GM23338 (cell line): ENCODE data around the gene COL4A1. TPM values are rescaled to one million over a fixed set of nuclear protein-coding genes. Genes with fewer than 3 reads are reported as not detected.

ENCODE experiments used
- ATAC-seq: fragments of 200-7000 bp; cut with Tn5 transposase; 3 replicates; pipeline ENCODE4 v1.9.1; 2020
- DNase-seq: peaks from one replicate; pipeline ENCODE4 v3.0.0-alpha.2; 2015; ENCODE audit warnings: low spot score
- H2AFZ ChIP-seq: fragments of 200-600 bp; sonication (generic); 2 replicates; pipeline ENCODE4 v1.8.0; 2016; ENCODE audit warnings: antibody characterized with exemption, mild to moderate bottlenecking, moderate library complexity
- H3F3A ChIP-seq: fragments of 200-600 bp; sonication (generic); replicated peaks from 2 replicates; pipeline ENCODE4 v1.8.0; 2017; ENCODE audit warnings: antibody characterized with exemption, mixed run types, low read depth
- H3K27ac ChIP-seq: fragments of 200-600 bp; sonication (generic); 2 replicates; pipeline ENCODE4 v1.6.1; 2016; ENCODE audit warnings: low read depth
- H3K27me3 ChIP-seq: fragments of 200-600 bp; sonication (generic); 2 replicates; pipeline ENCODE4 v1.8.0; 2016; ENCODE audit warnings: mild to moderate bottlenecking, mixed run types, moderate library complexity; ENCODE audit not compliant: insufficient read depth
- H3K36me3 ChIP-seq: fragments of 200-600 bp; sonication (generic); 2 replicates; pipeline ENCODE4 v1.8.0; 2016; ENCODE audit warnings: mild to moderate bottlenecking; ENCODE audit not compliant: insufficient read depth
- H3K4me1 ChIP-seq: fragments of 200-600 bp; sonication (generic); 2 replicates; pipeline ENCODE4 v1.8.0; 2016; ENCODE audit warnings: mild to moderate bottlenecking, moderate library complexity; ENCODE audit not compliant: insufficient read depth
- H3K4me2 ChIP-seq: fragments of 200-600 bp; sonication (generic); 2 replicates; pipeline ENCODE4 v1.7.1; 2017; ENCODE audit warnings: mixed run types
- H3K4me3 ChIP-seq: fragments of 200-600 bp; sonication (generic); 2 replicates; pipeline ENCODE4 v1.6.1; 2016; ENCODE audit warnings: mixed run types
- H3K79me2 ChIP-seq: fragments of 200-600 bp; sonication (generic); replicated peaks from 2 replicates; pipeline ENCODE4 v1.8.0; 2017; ENCODE audit warnings: mild to moderate bottlenecking; ENCODE audit not compliant: insufficient read depth
- H3K9me2 ChIP-seq: fragments of 200-600 bp; sonication (generic); 2 replicates; pipeline ENCODE4 v1.8.0; 2017; ENCODE audit not compliant: insufficient read depth
- H4K20me1 ChIP-seq: fragments of 200-600 bp; sonication (generic); replicated peaks from 2 replicates; pipeline ENCODE4 v1.8.0; 2017; ENCODE audit warnings: mild to moderate bottlenecking; ENCODE audit not compliant: insufficient read depth
- H3K27ac Mint-ChIP-seq: 2 replicates; pipeline ENCODE4 v1.8.0; 2020; ENCODE audit warnings: inconsistent platforms, mild to moderate bottlenecking, moderate library complexity, mixed read lengths
- H3K27me3 Mint-ChIP-seq: 3 replicates; pipeline ENCODE4 v1.8.0; 2022; ENCODE audit warnings: low read depth, mild to moderate bottlenecking, moderate library complexity, mixed read lengths, inconsistent platforms; ENCODE audit not compliant: insufficient read depth, poor library complexity
- H3K36me3 Mint-ChIP-seq: 3 replicates; pipeline ENCODE4 v1.8.0; 2021; ENCODE audit warnings: low read depth, mild to moderate bottlenecking, inconsistent platforms, moderate library complexity, mixed read lengths
- H3K4me1 Mint-ChIP-seq: 3 replicates; pipeline ENCODE4 v1.8.0; 2020; ENCODE audit warnings: mild to moderate bottlenecking, inconsistent platforms, mixed read lengths
- H3K4me3 Mint-ChIP-seq: 3 replicates; pipeline ENCODE4 v1.8.0; 2021; ENCODE audit warnings: moderate library complexity, mild to moderate bottlenecking, inconsistent platforms, mixed read lengths
- H3K9me3 Mint-ChIP-seq: 3 replicates; pipeline ENCODE4 v1.8.0; 2020; ENCODE audit warnings: moderate library complexity, mild to moderate bottlenecking, inconsistent platforms, mixed read lengths
- CREB1 ChIP-seq: fragments of 250-450 bp; sonication (Bioruptor Pico); IDR thresholded peaks from 2 replicates; pipeline ENCODE4 v1.5.0; 2020; ENCODE audit warnings: low read depth, mild to moderate bottlenecking, moderate library complexity
- CTCF ChIP-seq, 2 experiments: fragments of 200-600 bp in 1 of 2; sonication (generic) in 1 of 2; conservative IDR thresholded peaks; 2 replicates each; pipeline versions ENCODE4 v1.5.1 to v1.6.1; 2016 to 2017; ENCODE audit warnings: antibody characterized with exemption in 2 of 2, low read depth in 2 of 2, mild to moderate bottlenecking in 2 of 2, moderate library complexity in 1 of 2
- ETS1 ChIP-seq: IDR thresholded peaks from 2 replicates; pipeline ENCODE4 v1.6.1; 2016; ENCODE audit warnings: antibody characterized with exemption
- EZH2phosphoT487 ChIP-seq: fragments of 200-600 bp; sonication (generic); IDR thresholded peaks from one replicate; pipeline ENCODE4 v1.8.1; 2018; ENCODE audit warnings: antibody characterized with exemption; ENCODE audit not compliant: unreplicated experiment
- JUNB ChIP-seq: IDR thresholded peaks from one replicate; pipeline ENCODE4 v1.6.1; 2016; ENCODE audit warnings: antibody characterized with exemption; ENCODE audit not compliant: unreplicated experiment
- NANOG ChIP-seq: IDR thresholded peaks from 2 replicates; pipeline ENCODE4 v1.6.1; 2016; ENCODE audit warnings: antibody characterized with exemption, borderline replicate concordance
- POLR2AphosphoS5 ChIP-seq: IDR thresholded peaks from 2 replicates; pipeline ENCODE4 v1.6.1; 2016; ENCODE audit warnings: antibody characterized with exemption, low read depth
- STAT1 ChIP-seq: IDR thresholded peaks from one replicate; pipeline ENCODE4 v1.6.1; 2016; ENCODE audit warnings: antibody characterized with exemption; ENCODE audit not compliant: unreplicated experiment
- ZNF114 ChIP-seq: fragments of 250-450 bp; sonication (Bioruptor Pico); IDR thresholded peaks from 2 replicates; pipeline ENCODE4 v1.5.0; 2020; ENCODE audit warnings: mild to moderate bottlenecking, moderate library complexity
- ZNF331 ChIP-seq: fragments of 250-450 bp; sonication (Bioruptor Pico); IDR thresholded peaks from 2 replicates; pipeline ENCODE4 v1.5.0; 2020; ENCODE audit warnings: low read depth, mild to moderate bottlenecking, moderate library complexity
- polyA plus RNA-seq: library from polyadenylated mRNA; unstranded; fragments of >200 nt; fragmentation: Nextera tagmentation; extraction: Ambion mirVana; gene quantifications from 2 replicates; pipeline ENCODE4 v1.2.1, GENCODE V29; 2016
- total RNA-seq: library from RNA; depleted of rRNA; stranded (reverse); fragments of >200 nt; shearing (Covaris generic); gene quantifications from 2 replicates; pipeline ENCODE4 v1.2.3, GENCODE V29; 2014
- TF ChIP-seq, protein P1 (sequence below): IDR thresholded peaks from one replicate; pipeline ENCODE4 v1.6.1; 2018; ENCODE audit warnings: antibody characterized with exemption; ENCODE audit not compliant: unreplicated experiment

COL4A1 gene
- total and polyA plus RNA-seq, 2 experiments from 2014 or later = 39.1 to 110 TPM

DNA sequence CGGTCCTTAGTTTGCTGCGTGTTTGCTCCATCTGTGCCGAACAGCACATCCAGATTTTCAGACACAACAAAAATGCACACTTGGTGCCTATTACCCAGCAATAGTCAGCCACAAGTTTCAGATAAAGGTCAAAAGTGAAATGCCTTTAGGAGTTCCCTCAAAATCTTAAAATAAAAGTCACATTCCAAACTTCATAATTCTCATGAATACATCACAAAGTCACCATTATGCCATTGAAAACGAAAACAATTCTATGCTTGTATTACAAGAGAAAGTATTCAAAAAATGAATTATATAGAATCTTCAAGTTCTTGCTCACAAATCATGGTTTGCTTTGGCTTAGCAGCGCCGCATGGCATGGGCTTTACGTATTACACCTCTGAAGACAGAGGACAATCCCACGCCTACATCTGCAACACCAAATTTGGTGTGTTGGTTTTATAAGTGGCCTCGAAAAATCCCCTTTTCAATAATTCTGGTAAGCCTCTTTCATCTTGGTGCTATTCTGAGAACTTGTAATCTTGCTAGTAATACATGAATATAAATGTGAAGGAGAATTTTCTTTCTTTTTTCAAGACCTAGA, 26.6 kb downstream of the COL4A1 start (continued):
- TF ChIP-seq CTCF (conservative IDR thresholded peaks at IDR 0.05; ENCODE audit: low read depth in 2 of 2) = no peak
- TF ChIP-seq CREB1 (CRISPR knock-in tag) = no peak
- TF ChIP-seq ZNF114 (CRISPR knock-in tag) = no peak
- TF ChIP-seq ZNF331 = no peak
- no peak for TF ChIP-seq STAT1
- no peak for TF ChIP-seq JUNB
- TF ChIP-seq NANOG = no peak
- TF ChIP-seq ETS1 = no peak
- no peak for TF ChIP-seq POLR2AphosphoS5

- ATAC-seq = no peak
- Histone ChIP-seq H4K20me1 (peaks cover 2% of the 10 kb centered on the region; the same call in 1 of the 2 replicates), H3K4me2 (no peak overlapping the region), H2AFZ (no peak overlapping the region), H3K79me2 (peaks cover 23% of the 10 kb centered on the region), H3K9me2 (no peaks in the 10 kb centered on the region), H3K4me1 (no peaks in the 10 kb centered on the region), H3K27ac (no peak overlapping the region), H3K36me3 (no peaks in the 10 kb centered on the region), H3F3A (no peaks in the 10 kb centered on the region), H3K27me3 (no peaks in the 10 kb centered on the region), H3K4me3 (no peak overlapping the region)
- H3K9me3 Mint-ChIP-seq = no peaks in the 10 kb centered on the region
- no peak overlapping the region for H3K27ac Mint-ChIP-seq
- no peaks in the 10 kb centered on the region for H3K27me3 Mint-ChIP-seq
- no peak for DNase-seq
- no peaks in the 10 kb centered on the region for H3K36me3 Mint-ChIP-seq
- no peak overlapping the region for H3K4me3 Mint-ChIP-seq
- H3K4me1 Mint-ChIP-seq = peaks cover 6% of the 10 kb centered on the region
- TF ChIP-seq POLR2AphosphoS5 (no peak), ETS1 (no peak), ZNF331 (no peak), ZNF114 (CRISPR knock-in tag) (no peak), EZH2phosphoT487 (no peak), JUNB (no peak), CREB1 (CRISPR knock-in tag) (no peak)
- TF ChIP-seq, protein P1, sequence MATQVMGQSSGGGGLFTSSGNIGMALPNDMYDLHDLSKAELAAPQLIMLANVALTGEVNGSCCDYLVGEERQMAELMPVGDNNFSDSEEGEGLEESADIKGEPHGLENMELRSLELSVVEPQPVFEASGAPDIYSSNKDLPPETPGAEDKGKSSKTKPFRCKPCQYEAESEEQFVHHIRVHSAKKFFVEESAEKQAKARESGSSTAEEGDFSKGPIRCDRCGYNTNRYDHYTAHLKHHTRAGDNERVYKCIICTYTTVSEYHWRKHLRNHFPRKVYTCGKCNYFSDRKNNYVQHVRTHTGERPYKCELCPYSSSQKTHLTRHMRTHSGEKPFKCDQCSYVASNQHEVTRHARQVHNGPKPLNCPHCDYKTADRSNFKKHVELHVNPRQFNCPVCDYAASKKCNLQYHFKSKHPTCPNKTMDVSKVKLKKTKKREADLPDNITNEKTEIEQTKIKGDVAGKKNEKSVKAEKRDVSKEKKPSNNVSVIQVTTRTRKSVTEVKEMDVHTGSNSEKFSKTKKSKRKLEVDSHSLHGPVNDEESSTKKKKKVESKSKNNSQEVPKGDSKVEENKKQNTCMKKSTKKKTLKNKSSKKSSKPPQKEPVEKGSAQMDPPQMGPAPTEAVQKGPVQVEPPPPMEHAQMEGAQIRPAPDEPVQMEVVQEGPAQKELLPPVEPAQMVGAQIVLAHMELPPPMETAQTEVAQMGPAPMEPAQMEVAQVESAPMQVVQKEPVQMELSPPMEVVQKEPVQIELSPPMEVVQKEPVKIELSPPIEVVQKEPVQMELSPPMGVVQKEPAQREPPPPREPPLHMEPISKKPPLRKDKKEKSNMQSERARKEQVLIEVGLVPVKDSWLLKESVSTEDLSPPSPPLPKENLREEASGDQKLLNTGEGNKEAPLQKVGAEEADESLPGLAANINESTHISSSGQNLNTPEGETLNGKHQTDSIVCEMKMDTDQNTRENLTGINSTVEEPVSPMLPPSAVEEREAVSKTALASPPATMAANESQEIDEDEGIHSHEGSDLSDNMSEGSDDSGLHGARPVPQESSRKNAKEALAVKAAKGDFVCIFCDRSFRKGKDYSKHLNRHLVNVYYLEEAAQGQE = no peak
These were observed 27.3 kb downstream of the COL4A1 start for GRCh38 chr13:110279684-110280083.
